SIG-M5 treated with dmso at 0.1 percent for 504 hours (cell line): ENCODE data around the gene CNOT11.
"Not testable (repeated sequence)": the region's sequence is repeated elsewhere in the genome, so short reads cannot be mapped to it uniquely, and the experiment has no call there.

Experiments
- DNase-seq: peaks from one replicate; lab custom pipeline; 2025; ENCODE audit not compliant: unreplicated experiment; lab: John Stamatoyannopoulos, UW

The CNOT11 gene

DNA sequence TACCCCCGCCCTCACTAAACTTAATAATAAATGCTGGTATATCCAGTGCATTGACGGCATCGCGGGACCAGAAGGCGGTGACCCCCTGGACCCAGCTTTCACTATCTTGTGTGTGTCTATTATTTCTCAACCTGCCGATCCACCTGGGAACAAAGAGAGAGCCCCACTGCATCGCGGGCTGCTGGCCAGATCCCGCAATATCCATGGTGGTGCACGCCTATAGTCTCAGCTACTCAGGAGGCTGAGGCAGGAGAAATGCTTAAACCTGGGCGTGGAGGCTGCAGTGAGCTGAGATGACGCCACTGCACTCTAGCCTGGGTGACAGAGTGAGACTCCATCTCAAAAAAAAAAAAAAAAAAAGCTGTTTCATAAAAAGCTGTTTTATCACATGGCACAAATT lies 7.8 kb upstream of the CNOT11 start:
- DNase-seq = not testable (repeated sequence)

DNA sequence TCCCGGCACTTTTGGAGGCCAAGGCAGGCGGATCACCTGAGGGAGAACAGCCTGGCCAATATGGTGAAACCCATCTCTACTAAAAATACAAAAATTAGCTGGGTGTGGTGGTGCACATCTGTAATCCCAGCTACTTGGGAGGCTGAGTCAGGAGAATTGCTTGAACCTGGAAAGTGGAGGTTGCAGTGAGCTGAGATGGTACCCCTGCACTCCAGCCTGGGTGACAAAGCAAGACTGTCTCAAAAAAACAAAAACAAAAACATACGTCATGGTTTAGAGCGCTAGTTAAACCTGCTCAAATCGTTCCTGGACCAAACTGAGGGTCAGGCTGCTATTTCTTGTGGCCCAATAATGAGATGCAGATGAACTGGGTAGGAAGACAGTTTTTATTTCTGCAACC lies 7.2 kb upstream of the CNOT11 start:
- not testable (repeated sequence) for DNase-seq

DNA sequence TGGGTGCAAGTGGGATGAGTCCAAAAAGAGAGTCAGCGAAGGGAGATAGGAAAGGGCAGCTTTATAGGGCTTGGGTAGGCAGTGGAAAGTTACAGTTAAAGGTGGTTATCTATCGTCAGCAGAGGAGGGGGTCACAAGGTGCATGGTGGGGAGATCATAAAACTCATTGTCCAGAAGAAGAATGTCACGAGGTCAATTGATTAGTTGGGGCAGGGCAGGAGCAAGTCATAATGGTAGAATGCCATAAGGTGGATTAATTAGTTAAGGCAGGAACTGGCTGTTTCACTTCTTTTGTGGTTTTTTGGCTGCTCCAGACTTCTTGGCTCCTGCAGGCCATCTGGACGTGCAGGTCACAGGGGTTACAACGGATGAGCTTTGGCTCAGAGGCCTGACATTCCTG lies 3.9 kb upstream of the CNOT11 start:
- not testable (repeated sequence) for DNase-seq

DNA sequence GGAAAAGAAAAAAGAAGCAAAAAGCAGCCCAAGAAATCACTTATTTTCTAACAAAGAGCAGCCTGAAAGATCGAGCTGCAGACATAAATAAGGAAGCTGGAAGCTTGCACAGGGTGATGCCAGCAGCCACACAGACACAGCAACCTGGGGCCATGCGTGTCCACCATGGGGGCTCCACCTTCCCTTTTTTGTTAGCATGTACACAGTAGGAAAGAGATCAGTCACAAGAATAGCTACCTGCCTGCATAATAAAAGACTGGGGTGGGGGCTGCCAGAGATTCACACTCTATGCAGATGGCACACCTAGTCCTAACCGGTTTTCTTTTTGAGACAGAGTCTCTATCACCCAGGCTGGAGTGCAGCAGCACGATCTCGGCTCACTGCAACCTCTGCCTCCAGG lies 2.9 kb upstream of the CNOT11 start:
- no peak for DNase-seq

DNA sequence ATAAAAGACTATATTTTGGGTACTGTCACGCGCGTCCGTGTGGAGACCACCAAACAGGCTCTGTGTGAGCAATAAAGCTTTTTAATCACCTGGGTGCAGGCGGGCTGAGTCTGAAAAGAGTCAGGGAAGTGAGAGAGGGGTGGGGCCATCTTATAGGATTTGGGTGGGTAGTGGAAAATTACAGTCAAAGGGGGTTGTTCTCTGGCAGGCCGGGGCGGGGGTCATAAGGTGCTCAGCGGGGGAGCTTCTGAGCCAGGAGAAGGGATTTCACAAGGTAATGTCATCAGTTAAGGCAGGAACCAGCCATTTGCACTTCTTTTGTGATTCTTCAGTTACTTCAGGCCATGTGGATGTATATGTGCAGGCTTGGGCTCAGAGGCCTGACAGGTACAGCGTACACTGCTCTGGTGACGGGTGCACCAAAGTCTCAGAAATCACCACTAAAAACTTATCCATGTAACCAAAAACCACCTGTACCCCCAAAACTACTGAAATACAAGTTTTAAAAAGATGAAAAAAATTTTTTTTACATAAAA lies 1.4 kb upstream of the CNOT11 start:
- not testable (repeated sequence) for DNase-seq

DNA sequence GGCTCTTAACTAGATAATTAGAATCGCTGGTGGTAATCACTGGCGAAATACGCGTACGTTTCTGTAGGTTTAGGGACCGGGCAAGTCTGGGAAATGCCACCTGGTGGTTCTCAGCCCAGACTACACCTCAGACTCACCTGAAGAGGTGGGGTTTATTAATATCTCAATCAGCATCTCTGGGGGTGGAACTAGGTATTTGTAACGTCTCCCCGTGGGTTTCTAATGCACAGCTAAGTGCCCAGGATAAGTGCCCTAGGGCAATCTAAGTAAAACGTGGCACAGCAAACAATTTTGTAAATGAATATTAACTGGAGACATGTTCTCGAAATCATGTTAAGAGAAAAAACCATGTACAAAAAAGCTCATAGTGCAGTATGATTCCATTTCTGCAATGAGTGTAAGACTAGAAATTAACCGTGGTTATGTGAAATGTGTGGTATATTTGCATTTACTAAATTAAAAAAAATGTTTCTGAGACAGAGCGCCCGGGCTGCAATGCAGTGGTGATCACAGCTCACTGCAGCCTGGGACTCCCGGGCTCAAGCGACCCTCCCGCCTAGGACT lies 760 bp upstream of the CNOT11 start:
- peak; percentile 82 for DNase-seq

DNA sequence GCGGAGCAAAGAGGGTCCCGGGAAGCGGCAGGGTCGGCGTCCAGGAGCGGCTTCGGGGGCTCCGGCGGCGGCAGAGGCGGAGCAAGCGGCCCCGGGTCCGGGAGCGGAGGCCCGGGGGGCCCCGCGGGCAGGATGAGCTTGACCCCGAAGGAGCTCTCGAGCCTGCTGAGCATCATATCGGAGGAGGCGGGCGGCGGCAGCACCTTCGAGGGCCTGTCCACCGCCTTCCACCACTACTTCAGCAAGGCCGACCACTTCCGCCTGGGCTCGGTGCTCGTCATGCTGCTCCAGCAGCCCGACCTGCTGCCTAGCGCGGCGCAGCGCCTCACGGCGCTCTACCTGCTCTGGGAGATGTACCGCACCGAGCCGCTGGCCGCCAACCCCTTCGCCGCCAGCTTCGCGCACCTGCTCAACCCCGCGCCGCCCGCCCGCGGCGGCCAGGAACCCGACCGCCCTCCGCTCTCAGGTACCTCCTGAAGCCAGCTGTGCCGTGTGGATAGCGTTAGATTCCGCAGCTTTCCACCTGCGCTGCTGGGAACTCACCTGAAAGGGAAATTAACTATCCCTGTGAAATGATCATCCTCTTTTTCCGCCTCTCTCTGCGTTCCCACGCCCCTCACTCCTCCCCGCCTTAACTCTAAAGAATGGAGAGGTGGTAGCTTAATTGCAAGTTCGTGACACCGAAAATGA lies 472 bp downstream of the CNOT11 start:
- peak; percentile 71 for DNase-seq

DNA sequence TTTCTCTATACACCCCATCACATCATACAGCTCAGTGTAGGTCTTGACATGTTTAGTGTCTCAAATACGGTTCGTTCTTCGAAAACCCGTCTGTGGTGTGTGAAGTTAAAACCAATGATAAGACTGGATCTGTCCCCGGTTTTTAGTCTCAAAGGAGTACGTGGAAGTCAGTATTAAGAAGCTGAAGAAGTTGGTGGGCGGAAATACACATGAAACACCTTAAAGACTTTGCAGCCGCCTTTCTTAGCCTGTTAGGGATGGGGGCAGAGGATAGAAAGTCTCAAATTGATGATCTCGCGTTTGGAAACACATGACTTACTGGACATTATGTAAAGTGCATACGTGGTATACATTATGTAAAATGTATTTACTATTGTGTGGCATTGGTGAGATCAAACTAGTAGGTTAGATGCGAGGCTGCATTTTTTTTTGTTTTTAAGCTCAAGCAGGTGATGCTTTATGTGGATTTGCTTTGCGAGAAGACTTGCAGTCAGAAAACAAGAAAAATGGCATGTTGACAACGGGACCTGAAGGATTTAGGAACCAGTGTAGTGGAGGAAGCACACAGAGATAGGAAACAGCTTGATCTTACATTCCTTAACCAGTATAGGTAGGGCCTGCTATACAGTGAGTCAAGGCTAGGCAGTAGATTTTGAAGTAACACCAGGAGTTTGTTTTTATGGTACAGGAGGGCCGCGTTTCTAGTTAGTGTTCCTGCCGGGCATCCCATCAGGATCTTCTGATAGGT lies 1.2 kb downstream of the CNOT11 start:
- no peak for DNase-seq

DNA sequence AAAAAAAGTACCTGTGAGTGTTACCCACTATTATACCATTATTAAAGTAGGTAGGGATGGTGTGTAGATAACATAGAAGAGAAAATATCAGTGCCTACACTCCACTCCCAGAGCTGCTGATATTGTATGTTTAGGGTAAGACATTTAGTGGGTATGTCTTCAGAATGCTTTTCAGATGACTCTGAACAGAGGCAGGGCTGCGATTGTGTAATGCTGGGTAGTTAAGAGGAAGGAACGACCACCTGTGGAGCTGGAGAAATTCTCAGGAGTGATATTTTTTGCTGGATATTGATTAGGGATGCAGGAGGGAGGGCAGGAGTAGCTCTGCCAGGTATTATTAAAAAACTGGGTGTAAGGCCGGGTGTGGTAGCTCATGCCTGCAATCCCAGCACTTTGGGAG lies 2.8 kb downstream of the CNOT11 start:
- DNase-seq = peak; percentile 47

DNA sequence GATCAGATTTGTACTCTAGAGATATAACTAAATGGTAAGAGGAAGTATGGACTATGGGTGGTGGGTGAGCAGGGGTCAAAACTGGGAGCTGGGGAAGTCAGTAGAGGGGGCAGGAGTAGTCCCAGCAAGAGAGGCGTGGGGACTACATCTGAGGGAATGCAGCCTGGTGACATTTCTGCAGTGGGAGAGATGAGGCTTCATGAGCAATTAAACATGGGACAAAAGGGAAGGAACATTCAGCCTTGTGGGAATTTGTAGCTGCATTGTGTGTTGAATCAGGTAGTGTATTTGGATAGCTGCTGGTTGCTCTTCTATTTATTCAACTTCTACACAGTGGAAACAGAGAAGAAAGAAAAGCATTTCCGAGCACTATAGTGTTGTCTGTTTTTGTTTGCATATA lies 3.6 kb downstream of the CNOT11 start:
- DNase-seq = no peak

DNA sequence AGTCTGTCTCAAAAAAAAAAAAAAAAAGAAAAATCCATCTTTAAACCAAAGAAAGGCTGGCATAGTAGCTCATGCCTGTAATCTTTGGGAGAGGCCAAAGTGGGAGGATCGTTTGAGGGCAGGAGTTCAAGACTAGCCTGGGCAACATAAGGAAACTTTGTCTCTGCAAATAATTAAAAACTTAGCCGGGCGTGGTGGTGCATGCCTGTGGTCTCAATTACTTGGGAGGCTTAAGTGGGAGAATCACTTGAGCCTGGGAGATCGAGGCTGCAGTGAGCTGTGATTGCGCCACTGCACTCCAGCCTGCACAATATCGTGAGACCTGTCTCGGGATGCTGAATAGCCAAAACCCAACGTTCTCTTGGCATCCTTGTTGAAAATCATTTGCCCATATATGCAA lies 6.1 kb downstream of the CNOT11 start:
- no peak for DNase-seq

DNA sequence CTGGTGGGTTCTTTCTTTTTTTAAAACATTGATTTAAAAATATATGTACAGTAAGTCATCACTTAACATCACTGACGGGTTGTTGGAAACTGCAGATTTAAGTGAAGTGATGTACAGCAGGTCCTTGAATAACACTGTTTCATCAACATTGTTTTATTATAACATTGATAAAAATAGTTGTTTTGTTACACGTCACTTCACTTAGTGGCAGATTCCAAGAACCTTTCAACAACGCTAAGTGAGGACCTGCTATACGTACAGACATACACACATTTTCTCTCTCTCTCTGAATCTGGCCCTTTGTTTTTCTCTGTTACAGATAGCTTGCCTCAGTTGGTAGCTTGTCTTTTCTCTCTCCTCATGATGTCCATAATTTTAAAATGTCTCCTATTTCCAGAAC lies 9.5 kb downstream of the CNOT11 start:
- no peak for DNase-seq

DNA sequence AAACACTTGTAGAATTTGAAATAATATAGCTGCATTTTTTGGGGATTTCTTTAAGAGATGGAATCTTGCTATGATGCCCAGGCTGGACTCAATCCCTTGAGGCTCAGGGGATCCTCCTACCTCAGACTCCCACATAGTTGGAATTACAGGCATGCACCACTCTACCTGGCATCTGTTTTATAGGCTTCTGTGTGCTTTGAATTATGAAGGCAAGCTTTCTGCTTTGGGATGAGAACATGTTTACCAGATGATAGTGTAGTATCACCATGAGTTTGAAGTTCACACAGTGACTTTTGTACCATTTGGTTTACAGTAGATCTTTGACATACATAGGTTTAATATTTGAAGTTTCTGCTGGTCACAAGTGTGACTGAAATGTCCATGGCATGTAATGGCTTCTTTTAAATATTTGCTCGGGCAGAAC lies 10.7 kb downstream of the CNOT11 start:
- no peak for DNase-seq

DNA sequence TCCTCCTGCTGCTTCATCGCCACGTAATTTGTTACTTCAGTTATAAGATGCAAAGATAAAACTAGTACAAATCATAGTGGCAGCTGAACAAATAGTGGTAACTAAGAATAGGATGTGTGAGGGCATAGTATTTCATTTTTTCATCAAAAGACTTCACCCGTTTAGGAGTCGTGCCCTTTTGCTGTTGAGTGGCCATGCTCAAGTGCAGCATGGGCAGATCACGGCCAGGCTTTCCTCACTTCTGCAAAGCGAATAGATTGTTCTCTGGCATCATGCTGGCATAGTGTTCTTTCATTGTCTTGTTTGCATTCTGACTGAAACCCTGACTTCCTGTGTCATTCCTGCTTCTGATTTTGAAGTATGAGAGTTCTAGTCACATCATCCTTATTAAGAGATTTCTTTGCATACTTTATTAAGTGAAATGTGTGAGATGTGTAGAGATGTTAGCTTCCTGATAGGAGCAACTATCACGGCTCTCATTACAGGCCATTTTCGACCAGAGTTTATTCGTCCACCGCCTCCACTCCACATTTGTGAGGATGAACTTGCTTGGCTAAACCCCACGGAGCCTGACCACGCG lies 11.8 kb downstream of the CNOT11 start:
- DNase-seq = no peak

DNA sequence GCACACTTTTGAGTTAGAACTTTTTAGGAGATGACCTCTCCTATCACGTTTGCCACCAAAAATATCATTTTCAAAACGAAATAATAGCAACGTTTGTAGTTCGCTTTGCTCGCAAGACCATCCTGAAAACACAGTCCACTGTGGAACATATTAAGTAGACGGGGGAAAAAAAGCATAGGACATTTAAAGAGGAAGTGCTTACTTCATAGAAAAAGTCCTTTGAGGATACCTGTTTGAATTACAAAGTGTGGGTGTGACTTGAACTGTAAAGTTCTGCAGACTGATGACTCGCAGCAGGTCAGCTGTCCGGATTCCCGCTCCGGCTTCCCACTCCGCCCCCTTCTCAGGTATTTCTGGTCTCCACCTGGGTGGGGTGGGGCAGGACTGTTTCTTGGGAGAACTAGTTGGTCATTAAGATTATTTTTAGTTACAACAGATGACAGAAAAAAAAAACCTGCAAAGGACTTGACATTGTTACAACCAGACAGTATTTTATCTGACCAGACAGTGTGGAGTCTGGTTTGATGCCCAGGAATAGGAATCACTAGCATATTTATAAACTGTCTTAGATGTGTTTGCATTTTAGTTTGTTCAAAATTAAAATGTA lies 13.3 kb downstream of the CNOT11 start:
- no peak for DNase-seq

DNA sequence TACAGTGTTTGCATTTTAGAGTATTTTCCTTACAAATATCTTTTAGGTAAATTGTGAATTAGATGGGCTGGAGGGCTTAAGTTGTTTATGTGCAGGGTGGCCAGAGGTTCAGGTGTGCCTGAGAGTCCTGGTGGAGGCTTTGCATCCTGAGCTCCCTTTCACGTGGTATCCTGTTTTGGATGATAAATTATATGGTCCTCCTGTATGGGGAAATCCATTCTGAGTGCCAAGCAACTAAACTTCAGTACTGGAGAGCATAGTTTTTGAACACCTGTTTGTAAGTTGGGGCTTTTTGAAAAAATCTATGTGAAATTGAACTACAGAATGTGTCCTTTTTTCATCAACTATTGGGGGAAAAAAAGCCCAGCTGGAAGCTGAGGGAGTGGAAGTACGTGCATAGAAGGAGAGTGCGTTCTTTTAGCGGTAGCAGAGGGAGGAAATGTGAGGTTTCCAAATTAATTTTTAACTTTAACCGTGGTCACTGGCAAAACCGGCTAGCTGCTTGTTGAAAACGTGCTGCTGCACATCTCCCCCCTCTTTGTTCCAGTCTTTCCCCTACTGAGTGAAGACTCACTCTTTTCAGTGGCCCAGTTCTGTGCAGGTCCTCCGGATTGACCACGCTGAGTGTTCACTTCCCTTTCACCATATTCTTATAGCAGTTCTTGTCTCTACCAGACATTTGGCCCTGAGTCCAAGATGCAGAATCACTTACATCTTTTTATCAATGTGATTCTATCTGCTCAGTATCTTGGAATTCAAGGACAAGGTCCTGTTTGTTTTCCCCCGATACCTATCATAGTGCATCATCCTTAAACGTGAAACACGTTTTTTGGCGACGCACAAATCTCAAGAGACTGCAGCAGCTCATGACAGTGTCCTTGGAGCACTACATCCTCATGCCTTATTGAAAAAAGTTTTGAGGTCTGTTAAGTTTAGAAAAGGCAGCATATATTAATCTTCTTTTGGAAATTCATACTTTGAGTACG lies 15.3 kb downstream of the CNOT11 start:
- DNase-seq = no peak

DNA sequence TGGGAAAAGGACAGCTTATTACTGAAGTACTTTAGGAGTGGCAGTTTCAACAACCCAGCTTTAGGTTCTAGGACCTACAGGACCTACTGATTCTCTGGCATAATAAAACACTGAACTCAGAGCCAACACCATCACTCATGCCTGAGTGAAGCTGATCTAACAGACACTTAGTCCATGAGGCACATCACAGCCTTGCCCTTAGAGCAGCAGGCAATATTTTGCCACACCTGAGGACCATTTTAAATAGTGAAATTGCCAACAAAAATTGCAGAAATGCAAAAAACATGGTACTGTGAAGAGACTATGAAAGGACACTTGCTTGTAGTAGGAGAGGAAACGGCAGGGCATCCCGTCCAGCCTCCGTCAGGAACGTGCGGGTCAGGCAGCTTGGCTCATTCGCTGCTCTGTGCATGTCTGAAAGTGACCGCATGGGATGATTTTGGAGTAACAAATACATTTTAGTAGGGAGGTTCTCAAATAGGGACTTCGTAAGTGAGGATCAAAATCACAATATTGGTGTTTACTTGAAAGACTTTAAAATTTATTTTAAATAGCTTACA lies 18.1 kb downstream of the CNOT11 start:
- DNase-seq = no peak

DNA sequence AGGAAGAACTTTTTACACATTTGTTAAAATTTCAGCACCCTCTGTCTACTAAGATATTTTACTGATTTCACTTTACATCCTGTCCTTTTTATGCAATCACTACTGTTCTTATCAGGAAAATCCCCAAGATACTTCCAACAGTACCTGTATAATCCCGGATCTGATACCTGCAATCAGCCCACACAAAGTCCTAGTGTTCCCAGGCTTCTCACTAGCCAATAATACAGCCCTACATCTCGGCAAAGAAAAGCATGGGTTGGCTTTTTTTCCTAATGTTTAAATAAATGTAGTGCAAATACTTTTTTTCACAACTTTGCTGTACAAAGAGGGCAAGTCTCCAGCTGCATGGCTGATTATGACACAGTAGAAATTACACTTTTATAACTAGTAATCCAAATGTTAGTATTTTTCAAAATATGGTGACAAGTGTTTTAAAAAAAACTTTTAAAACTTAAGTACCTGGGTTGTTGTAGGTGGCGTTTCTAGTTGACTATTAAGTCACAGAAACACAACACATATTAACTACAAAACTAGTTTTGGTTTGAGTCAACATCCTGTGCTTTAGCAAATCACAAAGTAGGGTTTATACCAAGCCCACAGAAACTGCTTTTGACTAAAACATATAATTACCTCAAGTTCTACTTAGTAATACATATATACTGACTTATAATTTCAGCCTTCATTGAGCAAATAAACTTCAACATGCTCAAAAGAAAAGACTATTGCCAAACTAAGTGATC lies 19.5 kb downstream of the CNOT11 start:
- DNase-seq = no peak

DNA sequence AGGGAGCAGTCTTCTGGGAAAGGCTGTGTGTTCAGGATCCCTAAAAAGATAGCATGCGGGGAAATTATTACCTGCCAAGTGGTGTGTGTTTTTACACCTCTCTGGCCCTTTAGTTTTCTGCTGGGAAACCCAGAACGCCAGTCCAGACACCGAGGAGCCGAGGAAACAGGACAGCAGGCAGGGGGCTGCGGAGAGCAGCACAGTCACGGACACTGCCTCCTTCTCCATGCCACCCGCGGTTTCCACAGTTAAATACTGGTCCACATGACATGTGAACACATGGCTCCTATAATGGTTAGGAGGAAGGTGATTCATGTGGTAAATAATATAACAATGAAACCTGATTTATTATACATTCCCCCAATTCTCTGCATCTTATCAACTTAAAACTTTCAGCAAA lies 20.4 kb downstream of the CNOT11 start:
- no peak for DNase-seq
